ENCODE data around the gene ATG10.

GRCh38 chr5:82019342-82020138 is 47.7 kb downstream of the ATG10 start:
- TF ChIP-seq CTCF (IDR thresholded peaks at IDR 0.05): no peak
- TF ChIP-seq EP300 (IDR thresholded peaks at IDR 0.05): no peak
- no peak for TF ChIP-seq POLR2A (IDR thresholded peaks at IDR 0.05)
